Heart right ventricle (tissue), 16 donors: ENCODE data around the gene RXRA. TPM values are rescaled to one million over a fixed set of nuclear protein-coding genes. Genes with fewer than 3 reads are reported as not detected.

Source experiments
- ATAC-seq, 8 donors: fragments of 200-7000 bp; cut with Tn5 transposase; one replicate each; pipeline ENCODE4 v1.9.1; 2020; ENCODE audit warnings: mild to moderate bottlenecking in 8 of 8, moderate library complexity in 8 of 8, moderate number of reproducible peaks in 1 of 8
- DNase-seq, 2 donors: peaks; one replicate each; pipeline ENCODE4 v3.0.0-alpha.2; 2020
- H3K27ac ChIP-seq, 10 donors: fragments of 200-600 bp; sonication (generic) in 2 of 10; one replicate each; pipeline versions ENCODE4 v1.5.0 to v1.8.0; 2020 to 2022; ENCODE audit warnings: mild to moderate bottlenecking in 3 of 10
- H3K27me3 ChIP-seq, 7 donors: fragments of 200-600 bp; one replicate each; pipeline ENCODE4 v1.8.0; 2021 to 2022; ENCODE audit warnings: mild to moderate bottlenecking in 2 of 7
- H3K36me3 ChIP-seq, 9 donors: fragments of 200-600 bp; sonication (generic) in 1 of 9; one replicate each; pipeline versions ENCODE4 v1.5.0 to v1.8.0; 2020 to 2022; ENCODE audit warnings: mild to moderate bottlenecking in 2 of 9
- H3K4me1 ChIP-seq, 9 donors: fragments of 200-600 bp; sonication (generic) in 1 of 9; one replicate each; pipeline versions ENCODE4 v1.5.0 to v1.8.0; 2020 to 2022; ENCODE audit warnings: mild to moderate bottlenecking in 4 of 9
- H3K4me3 ChIP-seq, 10 donors: fragments of 200-600 bp; sonication (generic) in 2 of 10; one replicate each; pipeline versions ENCODE4 v1.5.0 to v1.8.0; 2020 to 2022; ENCODE audit warnings: mild to moderate bottlenecking in 7 of 10, moderate library complexity in 2 of 10
- H3K9me3 ChIP-seq, 11 donors: fragments of 200-600 bp in 10 of 11; sonication (generic) in 2 of 11; one replicate each; pipeline versions ENCODE4 v1.5.0 to v1.8.0; 2013 to 2022; ENCODE audit warnings: mild to moderate bottlenecking in 2 of 11, control low read depth in 1 of 11, moderate library complexity in 1 of 11
- WGBS, 2 donors: extraction: QIAGEN DNeasy Blood & Tissue Kit; methylation state at CpG; one replicate each; pipeline ENCODE4 v1.1.7; 2013; ENCODE audit warnings: inconsistent platforms in 1 of 2; 5-methylcytosine and 5-hydroxymethylcytosine counted together
- intact Hi-C, 10 donors: fragments of 100-400 bp; cut with DNase I; formaldehyde crosslinking; loops; one replicate each; pipeline versions ENCODE4 v1.11.1 to v1.14.2; 2022
- polyA plus RNA-seq, 2 donors: library from polyadenylated mRNA; stranded (reverse); fragments of 200-250 nt; gene quantifications; one replicate each; pipeline ENCODE4 v1.2.3, GENCODE V29; 2013
- total RNA-seq, 10 donors: library from RNA; stranded (reverse); fragmentation: NEBNext Ultra II Directional in 3 of 10; extraction: Animal tissue kit (Norgen Biotek cat#: 25700) in 3 of 10; gene quantifications; one replicate each; pipeline versions ENCODE4 v1.2.1 to v1.2.4, GENCODE V29; 2021 to 2023
- TF ChIP-seq, protein P1 (sequence below), 9 donors: fragments of 200-600 bp; sonication (generic) in 2 of 9; IDR thresholded peaks; one replicate each; pipeline versions ENCODE4 v1.5.0 to v1.8.0; 2021 to 2022; ENCODE audit warnings: antibody characterized with exemption in 9 of 9, mild to moderate bottlenecking in 5 of 9, moderate library complexity in 1 of 9
- donor health status: Arrhythmogenic right ventricular cardiomyopathy.
- donor health status: ischemic (EF 13 %, LVEDD 7.1; RV severe dilation, severe dysfunction).
- donor health status: healthy with polysubstance abuse.
- donor health status: DM: no; HTN: yes; CAD: no.
- donor health status: DM: no; HTN: no; CAD: no.
- donor health status: ischemic (EF 25% LVEDD 6.9; RV normal size, moderate dysfunction).
- donor health status: ischemic (EF 25% LVEDD 5.7; RV mildly dilated, moderate dysfunction).
- donor health status: healthy.
- donor health status: DM: yes; HTN: yes; CAD: no.
- donor health status: Ischemic cardiomyopathy.
- donor health status: ischemic (EF 35%, LVEDD 5.7; RV mildly dilated, moderate dysfunction).
- donor health status: nonischemic (EF 11% LVEDD 7.7; RV severe dilation, severe dysfunction).
- donor health status: DM: yes; HTN: yes; CAD: no.
- donor health status: PGD.
- donor health status: ischemic (EF 29% LVEDD 5.4; RV normal size, mild dysfunction).
- donor health status: nonischemic (EF 23%, LVEDD 6.1; RV moderate dilation, normal function).

Gene RXRA
- total and polyA plus RNA-seq, 12 donors = 22.6 to 92.3 (median 42.0) TPM

DNA sequence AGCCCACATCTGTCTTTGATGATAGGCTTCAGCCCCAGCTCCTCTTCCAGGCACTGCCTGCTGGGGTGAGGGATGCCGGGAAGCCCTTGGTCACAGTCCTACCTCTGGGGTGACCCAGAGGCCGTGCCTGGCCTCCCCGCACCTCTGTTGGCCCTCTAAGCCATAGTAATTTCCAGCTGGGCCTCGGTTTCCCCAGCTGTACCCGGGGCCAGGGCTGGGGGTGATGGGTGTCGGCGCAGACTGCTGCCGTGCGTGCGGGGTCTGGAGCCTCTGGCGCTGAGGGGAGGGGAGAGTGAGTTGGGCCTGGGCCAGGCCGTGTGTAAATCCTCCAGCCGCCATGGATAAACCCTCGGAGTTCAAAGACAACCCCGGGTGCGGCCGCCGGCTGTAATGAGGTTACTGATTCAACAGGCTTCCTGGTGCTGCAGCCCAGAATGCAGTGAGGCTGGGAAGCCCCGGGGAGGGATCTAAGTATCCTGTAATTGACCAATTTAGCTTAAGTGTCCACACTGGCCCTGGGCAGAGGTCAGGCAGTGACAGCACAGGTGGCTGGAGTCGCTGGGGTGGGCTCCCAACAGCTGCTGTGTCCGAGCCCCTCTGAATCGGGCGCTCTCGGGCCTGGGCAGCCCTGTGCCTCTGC lies 7.1 kb downstream of the RXRA start:
- H3K9me3 ChIP-seq = no peaks in the 10 kb centered on the region
- ATAC-seq = no peak
- intact Hi-C loops = loop anchor here in 6 of 10 donors (5.0 to 10.0 kb wide), 5 partner anchors 34 to 104 kb away; no protein-coding TSS in a partner anchor
- TF ChIP-seq, protein P1, sequence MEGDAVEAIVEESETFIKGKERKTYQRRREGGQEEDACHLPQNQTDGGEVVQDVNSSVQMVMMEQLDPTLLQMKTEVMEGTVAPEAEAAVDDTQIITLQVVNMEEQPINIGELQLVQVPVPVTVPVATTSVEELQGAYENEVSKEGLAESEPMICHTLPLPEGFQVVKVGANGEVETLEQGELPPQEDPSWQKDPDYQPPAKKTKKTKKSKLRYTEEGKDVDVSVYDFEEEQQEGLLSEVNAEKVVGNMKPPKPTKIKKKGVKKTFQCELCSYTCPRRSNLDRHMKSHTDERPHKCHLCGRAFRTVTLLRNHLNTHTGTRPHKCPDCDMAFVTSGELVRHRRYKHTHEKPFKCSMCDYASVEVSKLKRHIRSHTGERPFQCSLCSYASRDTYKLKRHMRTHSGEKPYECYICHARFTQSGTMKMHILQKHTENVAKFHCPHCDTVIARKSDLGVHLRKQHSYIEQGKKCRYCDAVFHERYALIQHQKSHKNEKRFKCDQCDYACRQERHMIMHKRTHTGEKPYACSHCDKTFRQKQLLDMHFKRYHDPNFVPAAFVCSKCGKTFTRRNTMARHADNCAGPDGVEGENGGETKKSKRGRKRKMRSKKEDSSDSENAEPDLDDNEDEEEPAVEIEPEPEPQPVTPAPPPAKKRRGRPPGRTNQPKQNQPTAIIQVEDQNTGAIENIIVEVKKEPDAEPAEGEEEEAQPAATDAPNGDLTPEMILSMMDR (IDR thresholded peaks at IDR 0.05) = no peak
- WGBS, 2 donors = 40 to 52% methylated on average over 24 of the region's 24 CpGs
- H3K4me3 ChIP-seq = peak overlapping the region in 2 of 10 donors; percentile 1 to 18
- DNase-seq = peak in 1 of 2 donors; percentile 34
- H3K36me3 ChIP-seq = no peaks in the 10 kb centered on the region
- peaks cover 78 to 100% (median 99%) of the 10 kb centered on the region in 9 donors for H3K4me1 ChIP-seq
- H3K27me3 ChIP-seq = no peaks in the 10 kb centered on the region
- H3K27ac ChIP-seq = peak overlapping the region in 8 of 10 donors; percentile 1 to 84 (median 44)

GRCh38 chr9:134333874-134334581 lies 7.8 kb downstream of the RXRA start:
- Histone ChIP-seq H3K36me3 (no peaks in the 10 kb centered on the region), H3K4me3 (peak overlapping the region in 1 of 10 donors; percentile 18), H3K27me3 (no peaks in the 10 kb centered on the region), H3K9me3 (no peaks in the 10 kb centered on the region), H3K4me1 (peaks cover 80 to 100% (median 100%) of the 10 kb centered on the region in 9 donors), H3K27ac (peak overlapping the region in 9 of 10 donors; percentile 1 to 84 (median 44))
- peak in 1 of 2 donors; percentile 21 for DNase-seq
- intact Hi-C loops = loop anchor here in 6 of 10 donors (5.0 to 10.0 kb wide), 5 partner anchors 33 to 103 kb away; no protein-coding TSS in a partner anchor
- 61 to 64% methylated on average over 16 of the region's 16 CpGs for WGBS, 2 donors
- TF ChIP-seq, protein P1 (IDR thresholded peaks at IDR 0.05) = no peak
- peak in 3 of 8 donors; percentile 3 to 11 (median 8) for ATAC-seq

- TF ChIP-seq, protein P1 (IDR thresholded peaks at IDR 0.05) = no peak
- Histone ChIP-seq H3K27me3 (no peaks in the 10 kb centered on the region), H3K4me3 (no peak overlapping the region), H3K9me3 (no peaks in the 10 kb centered on the region), H3K4me1 (peaks cover 79 to 100% (median 100%) of the 10 kb centered on the region in 9 donors), H3K27ac (peak overlapping the region in 8 of 10 donors; percentile 57 to 84 (median 72)), H3K36me3 (no peaks in the 10 kb centered on the region)
- DNase-seq (no peak), ATAC-seq (no peak)
- intact Hi-C loops = loop anchor here in 2 of 10 donors (10.0 kb wide), 2 partner anchors 80 to 100 kb away; no protein-coding TSS in a partner anchor
- 96 to 98% methylated on average over 2 of the region's 2 CpGs for WGBS, 2 donors
These were observed 8.8 kb downstream of the RXRA start for GRCh38 chr9:134335061-134335460.

DNA sequence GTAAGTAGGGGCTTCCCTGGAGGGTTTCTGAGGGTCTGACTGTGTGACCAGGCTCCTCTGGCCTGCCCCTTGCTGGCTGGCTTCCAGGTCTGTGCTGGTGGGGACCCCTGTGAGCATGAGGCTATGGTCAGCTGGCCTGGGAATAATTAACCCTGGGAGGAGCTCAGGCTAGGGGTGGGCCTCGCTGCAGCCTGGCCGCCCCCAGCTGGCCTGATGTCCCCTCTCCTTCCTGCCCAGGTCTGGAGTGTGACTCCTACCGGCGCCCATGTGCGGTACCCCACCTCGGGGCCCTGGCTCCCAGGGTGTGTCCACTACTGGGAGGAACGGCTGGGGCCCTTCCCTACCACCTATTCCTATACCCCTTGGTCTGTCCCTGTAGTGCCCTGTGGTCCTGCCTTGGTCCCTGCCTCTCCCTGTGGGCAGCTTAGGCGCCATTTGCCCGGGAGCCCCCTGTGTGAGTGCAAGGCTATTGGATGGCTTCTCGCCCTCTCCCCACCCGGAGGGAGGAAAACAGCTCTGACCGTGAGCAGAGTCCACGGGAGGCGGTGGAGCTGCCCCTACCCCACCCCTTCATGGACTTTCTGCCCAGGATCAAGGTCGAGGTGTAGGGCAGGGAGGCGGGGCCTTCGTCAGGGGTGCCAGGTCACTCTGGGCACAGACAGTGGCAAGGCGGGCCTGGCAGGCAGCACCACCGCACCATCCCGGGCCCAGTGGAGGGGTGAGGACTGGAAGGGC lies 9.4 kb downstream of the RXRA start:
- intact Hi-C loops = loop anchor here in 2 of 10 donors (10.0 kb wide), 2 partner anchors 79 to 99 kb away; no protein-coding TSS in a partner anchor
- peak overlapping the region; percentile 13 to 84 (median 70) for H3K27ac ChIP-seq

More for the DNA sequence above, 9.4 kb downstream of the RXRA start:
- H3K4me3 ChIP-seq = no peak overlapping the region
- 57 to 65% methylated on average over 20 of the region's 20 CpGs for WGBS, 2 donors
- H3K4me1 ChIP-seq = peaks cover 80 to 100% (median 100%) of the 10 kb centered on the region in 9 donors
- TF ChIP-seq, protein P1 (IDR thresholded peaks at IDR 0.05) = no peak
- ATAC-seq = peak in 6 of 8 donors; percentile 21 to 53 (median 42)
- no peaks in the 10 kb centered on the region for H3K27me3 ChIP-seq
- no peaks in the 10 kb centered on the region for H3K9me3 ChIP-seq
- H3K36me3 ChIP-seq = no peaks in the 10 kb centered on the region
- DNase-seq = peak in 1 of 2 donors; percentile 70
